ENCODE measurements around the gene EIF4ENIF1. TPM values are rescaled to one million over a fixed set of nuclear protein-coding genes. Genes with fewer than 3 reads are reported as not detected.

EIF4ENIF1 gene
- total RNA-seq, 1 donor from 2014 or later: 46.4 TPM

DNA sequence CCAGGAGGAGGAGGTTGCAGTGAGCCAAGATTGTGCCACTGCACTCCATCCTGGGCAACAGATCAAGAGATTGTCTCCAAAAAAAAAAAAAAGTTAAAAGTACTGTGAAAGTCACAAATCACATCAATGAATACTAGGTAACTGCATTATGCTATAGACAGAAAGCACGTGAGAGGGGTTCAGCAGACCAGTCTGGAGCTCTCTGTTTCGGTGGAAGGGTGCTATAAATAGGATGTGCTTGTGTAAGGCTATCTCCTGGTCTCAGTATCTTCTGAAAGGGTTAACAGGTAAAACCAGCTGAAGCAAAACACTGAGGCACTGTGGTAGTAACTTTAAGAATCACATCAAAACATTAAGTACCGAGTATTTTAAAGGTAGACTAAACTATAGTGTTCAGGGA lies 43.4 kb downstream of the EIF4ENIF1 start:
- Mint-ChIP-seq H3K4me1 (peaks cover 16% of the 10 kb centered on the region), H3K36me3 (ENCODE audit: low read depth) (peaks cover 71% of the 10 kb centered on the region), H3K27ac (no peak overlapping the region), H3K9me3 (no peaks in the 10 kb centered on the region), H3K27me3 (no peaks in the 10 kb centered on the region), H3K4me3 (no peak overlapping the region)
- intact Hi-C loops (cut with micrococcal nuclease): no loop called here
- POLR2A ChIA-PET: interaction anchor here (0.7 kb wide), 1 partner anchor 1692 kb away, joined by 3 read pairs; no protein-coding TSS in a partner anchor
- CTCF ChIA-PET: no interaction called here
- no peak for ATAC-seq (ENCODE audit: low read depth)
- TF ChIP-seq, protein P1, sequence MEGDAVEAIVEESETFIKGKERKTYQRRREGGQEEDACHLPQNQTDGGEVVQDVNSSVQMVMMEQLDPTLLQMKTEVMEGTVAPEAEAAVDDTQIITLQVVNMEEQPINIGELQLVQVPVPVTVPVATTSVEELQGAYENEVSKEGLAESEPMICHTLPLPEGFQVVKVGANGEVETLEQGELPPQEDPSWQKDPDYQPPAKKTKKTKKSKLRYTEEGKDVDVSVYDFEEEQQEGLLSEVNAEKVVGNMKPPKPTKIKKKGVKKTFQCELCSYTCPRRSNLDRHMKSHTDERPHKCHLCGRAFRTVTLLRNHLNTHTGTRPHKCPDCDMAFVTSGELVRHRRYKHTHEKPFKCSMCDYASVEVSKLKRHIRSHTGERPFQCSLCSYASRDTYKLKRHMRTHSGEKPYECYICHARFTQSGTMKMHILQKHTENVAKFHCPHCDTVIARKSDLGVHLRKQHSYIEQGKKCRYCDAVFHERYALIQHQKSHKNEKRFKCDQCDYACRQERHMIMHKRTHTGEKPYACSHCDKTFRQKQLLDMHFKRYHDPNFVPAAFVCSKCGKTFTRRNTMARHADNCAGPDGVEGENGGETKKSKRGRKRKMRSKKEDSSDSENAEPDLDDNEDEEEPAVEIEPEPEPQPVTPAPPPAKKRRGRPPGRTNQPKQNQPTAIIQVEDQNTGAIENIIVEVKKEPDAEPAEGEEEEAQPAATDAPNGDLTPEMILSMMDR (IDR thresholded peaks at IDR 0.05): no peak
- DNase-seq: no peak

DNA sequence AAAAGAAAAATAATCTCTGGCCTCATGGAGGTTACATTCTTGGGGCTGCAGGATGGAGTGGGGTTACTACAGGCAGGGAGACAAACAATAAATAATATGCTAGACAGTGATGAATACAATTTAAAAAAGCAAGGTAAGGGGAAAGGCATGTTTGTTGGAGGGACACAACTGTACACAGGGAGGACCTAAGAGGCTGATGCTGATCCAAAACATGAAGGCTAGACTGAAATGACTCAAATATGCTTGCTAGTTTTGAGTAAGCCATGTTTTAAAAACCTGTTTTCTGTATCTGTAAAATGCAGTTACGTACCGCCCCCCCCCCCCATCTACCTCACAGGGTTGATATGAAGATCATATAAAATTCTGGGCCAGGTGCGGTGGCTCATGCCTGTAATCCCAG lies 44.0 kb downstream of the EIF4ENIF1 start:
- ATAC-seq (ENCODE audit: low read depth) (no peak), DNase-seq (no peak)
- ChIA-PET CTCF (no interaction called here), POLR2A (no interaction called here)
- intact Hi-C loops (cut with micrococcal nuclease): no loop called here
- peaks cover 16% of the 10 kb centered on the region for H3K4me1 Mint-ChIP-seq
- no peaks in the 10 kb centered on the region for H3K27me3 Mint-ChIP-seq
- no peaks in the 10 kb centered on the region for H3K9me3 Mint-ChIP-seq
- peaks cover 76% of the 10 kb centered on the region for H3K36me3 Mint-ChIP-seq (ENCODE audit: low read depth)
- TF ChIP-seq, protein P1 (IDR thresholded peaks at IDR 0.05): no peak
- H3K27ac Mint-ChIP-seq: no peak overlapping the region
- no peak overlapping the region for H3K4me3 Mint-ChIP-seq

DNA sequence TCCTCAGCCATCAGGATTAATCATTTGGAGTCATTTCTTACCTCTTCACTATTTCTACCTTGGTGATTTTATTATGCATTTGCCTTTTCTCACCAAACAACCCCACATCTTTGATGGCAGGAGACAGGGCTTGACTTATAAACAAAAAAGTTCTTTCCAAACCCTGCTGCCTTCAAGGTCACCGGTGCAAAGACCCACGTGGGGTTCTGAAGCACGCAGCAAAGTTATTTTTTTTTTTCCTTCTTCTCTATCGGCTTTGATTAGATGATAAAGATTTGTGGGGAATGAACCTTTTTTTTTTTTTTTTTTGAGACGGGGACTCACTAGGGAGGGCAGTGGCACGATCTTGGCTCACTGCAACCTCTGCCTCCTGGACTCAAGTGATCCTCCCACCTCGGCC lies 46.1 kb downstream of the EIF4ENIF1 start:
- TF ChIP-seq, protein P1 (IDR thresholded peaks at IDR 0.05): no peak
- ChIA-PET POLR2A (no interaction called here), CTCF (no interaction called here)
- DNase-seq: no peak
- intact Hi-C loops (cut with micrococcal nuclease): no loop called here
- Mint-ChIP-seq H3K27me3 (no peaks in the 10 kb centered on the region), H3K36me3 (ENCODE audit: low read depth) (peaks cover 94% of the 10 kb centered on the region), H3K4me3 (no peak overlapping the region), H3K4me1 (no peaks in the 10 kb centered on the region), H3K27ac (no peak overlapping the region), H3K9me3 (no peaks in the 10 kb centered on the region)
- no peak for ATAC-seq (ENCODE audit: low read depth)

DNA sequence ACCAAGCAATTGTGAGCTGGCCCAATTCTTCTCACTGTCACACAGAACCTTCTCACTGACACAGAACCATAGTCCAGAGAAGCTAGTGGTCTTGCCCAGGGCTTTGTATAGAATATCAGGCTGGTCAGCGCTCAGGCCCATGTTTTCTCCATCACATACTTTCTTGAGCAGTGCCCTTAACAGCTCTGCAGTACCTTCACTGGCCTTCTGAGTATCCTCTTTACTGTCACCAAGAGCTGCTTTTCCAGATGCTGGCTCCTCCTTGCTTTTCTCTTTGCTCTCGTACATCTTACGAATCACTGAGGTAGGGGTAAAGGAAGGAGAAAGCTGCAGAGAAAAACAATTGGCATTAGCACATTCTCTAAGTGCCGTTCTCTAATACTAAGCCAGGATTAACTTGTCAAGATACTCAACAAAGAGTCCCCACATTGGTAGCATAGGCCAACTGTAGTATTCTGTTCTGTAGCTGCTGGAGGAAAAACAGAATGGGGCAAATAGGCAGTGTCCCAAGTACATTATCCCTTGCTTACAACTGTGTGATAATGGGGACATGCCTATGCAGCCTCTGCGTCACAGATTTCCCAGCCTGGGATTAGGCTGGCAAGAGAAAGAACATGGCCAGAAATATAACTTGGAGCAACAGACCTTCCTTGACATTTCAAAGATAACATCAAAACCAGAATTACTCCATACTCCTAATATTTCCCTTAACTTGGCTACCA lies 46.7 kb downstream of the EIF4ENIF1 start:
- intact Hi-C loops (cut with micrococcal nuclease): no loop called here
- Mint-ChIP-seq H3K27me3 (no peaks in the 10 kb centered on the region), H3K9me3 (no peaks in the 10 kb centered on the region), H3K4me1 (no peaks in the 10 kb centered on the region), H3K27ac (no peak overlapping the region), H3K36me3 (ENCODE audit: low read depth) (peaks cover 94% of the 10 kb centered on the region), H3K4me3 (no peak overlapping the region)
- no peak for ATAC-seq (ENCODE audit: low read depth)
- ChIA-PET CTCF (no interaction called here), POLR2A (no interaction called here)
- DNase-seq: no peak
- TF ChIP-seq, protein P1 (IDR thresholded peaks at IDR 0.05): no peak

DNA sequence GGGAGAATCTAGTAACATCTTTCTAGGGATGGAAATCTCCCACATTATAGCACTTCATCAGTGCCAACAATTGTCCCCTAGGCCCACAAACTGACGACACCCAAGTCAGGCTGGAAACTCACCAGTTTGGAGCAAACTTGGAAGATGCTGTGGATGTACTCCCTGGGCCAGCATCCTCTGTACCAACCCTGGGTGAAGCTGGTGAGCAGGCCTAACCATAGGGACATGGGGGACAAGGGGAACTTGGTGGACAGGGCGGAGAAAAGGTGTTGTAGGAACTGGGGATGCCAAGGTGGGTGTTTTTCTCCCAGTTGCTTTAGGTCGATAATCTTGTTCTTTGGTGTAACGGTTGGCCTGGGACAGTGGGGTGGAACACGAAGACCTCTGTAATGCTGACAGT lies 48.0 kb downstream of the EIF4ENIF1 start:
- H3K9me3 Mint-ChIP-seq: no peaks in the 10 kb centered on the region
- TF ChIP-seq, protein P1 (IDR thresholded peaks at IDR 0.05): no peak
- ChIA-PET CTCF (no interaction called here), POLR2A (no interaction called here)
- DNase-seq: no peak
- H3K27ac Mint-ChIP-seq: peak overlapping the region; percentile 3
- H3K27me3 Mint-ChIP-seq: no peaks in the 10 kb centered on the region
- H3K4me3 Mint-ChIP-seq: no peak overlapping the region
- H3K4me1 Mint-ChIP-seq: no peaks in the 10 kb centered on the region
- intact Hi-C loops (cut with micrococcal nuclease): no loop called here
- peaks cover 97% of the 10 kb centered on the region for H3K36me3 Mint-ChIP-seq (ENCODE audit: low read depth)
- no peak for ATAC-seq (ENCODE audit: low read depth)

Measured in activated B cell treated with CpG ODN at 0.5 μM for 24 hours (primary cell).